Muscle layer of duodenum (tissue), 2 donors: ENCODE results near the gene LCE1D.

Experiments
- H3K27ac ChIP-seq: one replicate; pipeline ENCODE4 v1.7.0; 2013; ENCODE audit warnings: mild to moderate bottlenecking, low read length
- H3K27me3 ChIP-seq: one replicate; pipeline ENCODE4 v1.7.0; 2013; ENCODE audit warnings: low read depth, mild to moderate bottlenecking, control low read depth, low read length
- H3K36me3 ChIP-seq, 2 donors: one replicate each; pipeline ENCODE4 v1.7.0; 2013; ENCODE audit warnings: low read length in 2 of 2, control low read depth in 1 of 2, mild to moderate bottlenecking in 1 of 2; ENCODE audit not compliant: insufficient read depth in 2 of 2, control insufficient read depth in 1 of 2
- H3K4me1 ChIP-seq, 2 donors: one replicate each; pipeline ENCODE4 v1.7.0; 2013; ENCODE audit warnings: low read length in 2 of 2, mild to moderate bottlenecking in 2 of 2, control low read depth in 1 of 2, moderate library complexity in 1 of 2; ENCODE audit not compliant: insufficient read depth in 2 of 2, control insufficient read depth in 1 of 2
- H3K4me3 ChIP-seq, 2 donors: one replicate each; pipeline ENCODE4 v1.7.0; 2013; ENCODE audit warnings: low read length in 2 of 2, low read depth in 1 of 2, mild to moderate bottlenecking in 1 of 2
- H3K9me3 ChIP-seq, 2 donors: one replicate each; pipeline ENCODE4 v1.7.0; 2013; ENCODE audit warnings: low read length in 2 of 2, control low read depth in 1 of 2, mild to moderate bottlenecking in 1 of 2; ENCODE audit not compliant: control insufficient read depth in 1 of 2
- donor health status: healthy.

The LCE1D gene

GRCh38 chr1:152823294-152823693 is 26.8 kb downstream of the LCE1D start:
- Histone ChIP-seq H3K4me3 (no peak overlapping the region), H3K4me1 (no peaks in the 10 kb centered on the region), H3K9me3 (no peaks in the 10 kb centered on the region), H3K27me3 (no peaks in the 10 kb centered on the region), H3K36me3 (no peaks in the 10 kb centered on the region), H3K27ac (no peak overlapping the region)

GRCh38 chr1:152824964-152825363 is 28.4 kb downstream of the LCE1D start:
- no peaks in the 10 kb centered on the region for H3K36me3 ChIP-seq
- no peak overlapping the region for H3K27ac ChIP-seq
- no peaks in the 10 kb centered on the region for H3K4me1 ChIP-seq
- no peaks in the 10 kb centered on the region for H3K27me3 ChIP-seq
- no peak overlapping the region for H3K4me3 ChIP-seq
- H3K9me3 ChIP-seq, result no peaks in the 10 kb centered on the region

- Histone ChIP-seq H3K27ac (no peak within 1 kb of the TSS), H3K27me3 (no peaks in the 10 kb centered on the region), H3K4me3 (no peak within 1 kb of the TSS), H3K4me1 (no peaks in the 10 kb centered on the region), H3K9me3 (no peaks in the 10 kb centered on the region), H3K36me3 (no peaks in the 10 kb centered on the region)
Observed at GRCh38 chr1:152827173-152827572, 30.7 kb downstream of the LCE1D start, which contains the start of gene LCE1A. Gene LCE1A, plus strand, starts transcription at chr1:152827473. Its CDS starts 0 bp downstream, at chr1:152827473.

GRCh38 chr1:152836870-152837269 is 40.3 kb downstream of the LCE1D start:
- Histone ChIP-seq H3K4me1 (no peaks in the 10 kb centered on the region), H3K27ac (no peak overlapping the region), H3K27me3 (no peaks in the 10 kb centered on the region), H3K36me3 (no peaks in the 10 kb centered on the region), H3K9me3 (no peaks in the 10 kb centered on the region), H3K4me3 (no peak overlapping the region)

- Histone ChIP-seq H3K9me3 (no peaks in the 10 kb centered on the region), H3K27ac (no peak within 1 kb of the TSS), H3K27me3 (no peaks in the 10 kb centered on the region), H3K4me1 (no peaks in the 10 kb centered on the region), H3K36me3 (no peaks in the 10 kb centered on the region), H3K4me3 (no peak within 1 kb of the TSS)
Observed at GRCh38 chr1:152842556-152842955, 46.0 kb downstream of the LCE1D start, which contains the start of gene LCE6A. Gene LCE6A, plus strand, starts transcription at chr1:152842856. Its CDS starts 665 bp downstream, at chr1:152843521.
